Activated CD4-positive, alpha-beta T cell treated with anti-CD3 and anti-CD28 coated beads for 24 hours (primary cell): ENCODE results near the gene GARIN3.
A peak's percentile ranks its signal among the peaks of the same experiment; 100 is the strongest.
"Not testable (repeated sequence)": the region's sequence is repeated elsewhere in the genome, so short reads cannot be mapped to it uniquely, and the experiment has no call there.

Experiments
- DNase-seq, 2 donors: peaks; one replicate each; pipeline ENCODE4 v3.0.0-alpha.2; 2020; ENCODE audit warnings: low read depth in 2 of 2

GARIN3 gene

DNA sequence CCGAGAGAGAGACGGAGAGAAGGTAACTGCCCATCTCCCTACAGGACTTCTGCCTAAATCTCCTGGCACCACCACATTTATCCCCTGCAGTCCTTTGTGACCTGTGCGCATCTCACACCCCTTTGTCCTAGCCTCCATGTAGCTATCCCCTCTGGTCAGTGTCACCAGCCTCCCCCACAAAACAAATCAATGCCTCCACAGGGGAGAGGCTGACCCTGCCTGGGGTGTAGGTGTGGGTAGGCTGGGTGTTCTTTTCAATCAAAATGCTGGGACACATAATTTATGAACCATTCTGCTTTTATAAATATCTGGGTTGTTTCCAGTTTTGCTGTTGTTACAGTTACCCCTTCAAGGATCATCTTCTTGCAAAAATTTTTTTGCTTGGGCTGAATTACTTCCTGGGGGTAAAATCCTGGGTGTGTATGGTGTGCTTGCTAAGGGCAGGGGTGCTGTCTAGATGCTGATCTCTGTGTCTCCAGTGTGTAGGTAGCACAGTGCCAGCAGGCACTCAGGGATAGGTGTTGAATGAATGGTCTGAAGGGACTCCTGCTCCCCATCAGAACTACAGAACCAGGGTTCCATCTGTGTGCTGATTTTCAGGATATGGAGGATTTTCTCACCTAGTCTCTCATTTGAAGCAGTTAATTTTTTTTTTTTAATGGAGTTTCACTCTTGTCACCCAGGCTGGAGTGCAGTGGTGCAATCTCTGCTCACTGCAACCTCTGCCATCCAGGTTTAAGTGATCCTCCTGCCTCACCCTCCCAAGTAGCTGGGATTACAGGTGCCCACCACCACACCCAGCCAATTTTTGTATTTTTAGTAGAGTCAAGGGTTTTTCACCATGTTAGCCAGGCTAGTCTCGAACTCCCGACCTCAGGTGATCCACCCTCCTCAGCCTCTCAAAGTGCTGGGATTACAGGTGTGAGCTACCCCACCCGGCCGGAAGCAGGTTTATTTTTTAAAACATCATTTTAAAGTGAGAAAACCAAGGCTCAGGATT lies at the start of gene GARIN3:
Gene GARIN3, minus strand, starts transcription at position 51 of the 1,000 bp plus-strand sequence. CDS start 96 bp downstream, outside the sequence.
- DNase-seq = no peak

DNA sequence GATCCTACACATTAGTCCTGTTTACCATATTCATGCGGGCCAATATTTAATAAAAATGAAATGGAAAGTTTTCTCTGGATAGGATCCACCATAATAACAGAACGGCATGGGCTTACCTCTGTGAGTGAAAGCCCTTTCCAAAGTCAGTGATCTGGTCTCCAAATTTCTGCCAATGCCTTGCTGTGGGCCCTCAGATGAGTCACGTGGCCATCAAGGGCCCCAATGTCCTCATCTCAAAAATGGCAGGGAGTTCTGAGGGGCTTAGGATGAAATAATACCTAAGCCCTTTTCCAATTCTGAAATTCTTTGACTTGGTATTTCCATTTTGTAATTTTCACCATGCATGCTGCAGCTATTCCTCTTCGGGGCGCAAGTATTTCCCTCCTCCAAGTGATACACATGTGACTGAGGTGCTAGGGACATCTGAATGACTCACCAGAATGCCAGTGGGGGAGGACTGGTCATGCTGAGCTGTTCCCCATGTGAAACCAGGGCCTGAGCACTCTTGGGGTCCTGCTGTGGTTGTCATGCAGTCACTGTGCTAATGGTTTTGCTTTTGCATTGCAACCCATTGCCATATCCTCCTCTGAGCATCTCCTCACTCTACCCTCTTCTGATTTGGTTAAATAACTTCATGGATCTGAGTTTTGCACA lies 49.6 kb upstream of the GARIN3 start:
- DNase-seq = no peak

DNA sequence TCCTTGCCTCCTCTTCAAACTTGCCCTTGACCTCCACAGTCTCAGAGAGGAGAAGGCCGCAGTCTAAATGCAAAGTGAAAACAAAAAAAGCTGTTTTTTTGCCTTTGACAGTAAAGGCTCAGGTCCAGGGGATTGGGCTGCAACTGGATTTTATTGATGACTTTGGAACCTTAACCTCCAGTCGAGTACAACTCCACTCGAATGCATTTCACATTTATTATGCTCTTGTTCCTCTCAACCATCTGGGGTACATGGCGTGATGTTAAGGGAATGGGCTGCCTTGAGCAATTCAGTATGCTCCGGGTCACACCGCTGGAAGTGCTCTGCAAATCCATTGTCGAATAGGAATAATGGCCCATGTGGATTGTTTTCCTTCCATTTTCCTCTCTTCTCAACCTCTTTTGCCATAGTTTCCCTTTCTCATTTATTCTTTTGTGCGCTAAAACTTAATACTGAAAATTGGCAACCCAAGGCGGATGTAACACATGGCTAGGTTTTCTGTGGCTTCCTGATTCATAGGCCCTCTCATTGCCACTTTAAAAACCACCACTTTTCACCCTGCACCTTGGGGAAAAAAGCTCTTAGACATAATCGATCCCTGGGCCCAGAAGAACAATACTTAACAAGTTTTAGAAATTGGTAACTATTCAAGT lies 48.9 kb upstream of the GARIN3 start:
- no peak for DNase-seq

GRCh38 chr5:157214415-157214814 lies 48.4 kb upstream of the GARIN3 start:
- no peak for DNase-seq

DNA sequence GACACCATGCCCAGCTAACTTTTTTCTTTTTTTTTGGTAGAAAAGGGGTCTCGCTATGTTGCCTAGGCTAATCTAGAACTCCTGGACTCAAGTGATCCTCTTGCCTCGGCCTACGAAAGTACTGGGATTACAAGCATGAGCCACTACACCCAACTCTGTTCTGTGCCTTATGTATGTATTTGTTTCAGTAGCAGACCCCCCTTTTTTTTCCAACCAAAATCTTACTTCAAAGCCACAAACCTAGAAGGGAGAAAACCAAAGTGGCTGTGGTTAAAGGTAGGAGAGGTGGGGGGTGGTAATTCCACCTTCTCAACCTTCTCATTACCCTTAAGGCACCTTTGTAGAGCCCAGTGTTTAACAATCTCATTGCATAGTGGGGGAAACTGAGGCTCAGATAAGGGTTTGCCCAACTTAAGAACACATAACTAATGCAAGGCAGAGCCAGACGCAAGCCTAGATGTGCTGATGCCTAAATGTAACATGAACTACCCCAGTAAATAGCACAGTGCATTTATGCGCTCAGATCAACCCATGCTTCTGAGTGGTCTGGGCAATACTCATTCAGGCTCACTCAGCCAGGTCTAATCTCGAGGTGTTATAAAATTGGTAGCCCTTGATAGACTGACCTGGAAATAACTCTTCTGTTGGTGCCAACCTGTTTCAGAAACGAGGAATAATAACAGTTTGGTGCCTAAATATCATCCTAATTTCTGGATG lies 47.6 kb upstream of the GARIN3 start:
- no peak for DNase-seq

- DNase-seq = no peak
Observed at GRCh38 chr5:157212307-157212706, 46.2 kb upstream of the GARIN3 start.

GRCh38 chr5:157210652-157211051 lies 44.6 kb upstream of the GARIN3 start:
- DNase-seq = not testable (repeated sequence)

GRCh38 chr5:157205708-157206107 lies 39.6 kb upstream of the GARIN3 start:
- DNase-seq = no peak

GRCh38 chr5:157204765-157205164 lies 38.7 kb upstream of the GARIN3 start:
- no peak for DNase-seq

DNA sequence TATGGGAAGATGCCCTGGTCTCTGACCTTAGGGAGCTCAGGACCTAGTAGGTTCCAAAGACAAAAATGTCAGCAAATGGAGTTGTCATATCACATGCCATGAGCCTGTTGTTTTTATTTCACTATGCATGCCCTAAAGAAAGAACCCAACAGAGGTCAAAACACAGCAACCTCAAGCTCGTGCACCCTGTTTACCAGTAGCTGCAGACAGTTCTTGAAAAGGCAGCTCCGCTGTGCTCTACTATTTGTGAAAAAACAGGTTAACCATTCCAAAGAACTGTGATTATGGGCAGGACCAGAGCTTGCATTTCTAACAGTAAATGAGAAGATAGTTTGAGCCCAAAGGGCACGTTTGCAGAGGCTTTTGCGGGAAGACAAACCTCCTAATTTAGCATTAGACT lies 37.4 kb upstream of the GARIN3 start:
- no peak for DNase-seq

GRCh38 chr5:157201857-157202256 lies 35.8 kb upstream of the GARIN3 start:
- no peak for DNase-seq

GRCh38 chr5:157198277-157198986 lies 32.4 kb upstream of the GARIN3 start:
- DNase-seq = peak in 1 of 2 donors; percentile 55

- DNase-seq = no peak
Observed at GRCh38 chr5:157197086-157197485, 31.0 kb upstream of the GARIN3 start.

DNA sequence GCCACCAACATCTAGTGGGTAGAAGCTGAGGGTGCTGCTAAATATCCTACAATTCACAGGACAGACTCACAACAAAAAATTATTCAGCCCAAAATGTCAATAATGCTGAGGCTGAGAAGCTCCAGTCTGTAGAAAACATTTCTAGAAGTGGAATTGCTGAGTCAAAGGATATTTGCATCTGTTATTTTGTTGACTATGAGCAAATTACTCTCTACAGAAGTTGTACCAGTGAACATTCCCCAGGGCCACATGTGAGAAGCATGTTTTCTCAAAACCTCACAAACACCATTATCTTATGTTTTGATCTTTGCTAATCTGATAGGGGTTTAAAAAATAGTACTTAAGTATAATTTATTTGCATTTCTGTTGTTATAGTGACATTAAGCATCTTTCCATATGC lies 30.0 kb upstream of the GARIN3 start:
- no peak for DNase-seq

- DNase-seq = no peak
Observed at GRCh38 chr5:157193699-157194424, 27.8 kb upstream of the GARIN3 start.

- DNase-seq = peak in 1 of 2 donors; percentile 45
Observed at GRCh38 chr5:157189223-157189622, 23.2 kb upstream of the GARIN3 start.

DNA sequence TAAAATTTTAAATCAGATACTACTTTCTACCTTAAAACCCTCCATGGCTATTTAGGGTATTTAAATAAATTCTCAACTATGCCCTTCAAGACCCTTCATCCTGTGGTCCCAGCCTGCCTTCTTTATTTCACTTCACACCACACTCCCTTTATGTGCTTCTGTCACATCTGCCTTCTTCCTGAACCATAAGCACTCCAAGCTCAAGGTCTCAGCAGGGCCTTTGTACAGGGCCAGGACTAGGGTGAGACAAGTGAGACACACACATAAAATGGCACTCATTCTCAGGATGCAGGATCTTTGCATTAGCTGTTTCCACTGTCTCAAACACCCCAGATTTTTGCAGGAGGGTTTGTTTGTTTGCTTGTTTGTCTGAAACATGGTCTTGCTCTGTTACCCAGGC lies 22.2 kb upstream of the GARIN3 start:
- no peak for DNase-seq

DNA sequence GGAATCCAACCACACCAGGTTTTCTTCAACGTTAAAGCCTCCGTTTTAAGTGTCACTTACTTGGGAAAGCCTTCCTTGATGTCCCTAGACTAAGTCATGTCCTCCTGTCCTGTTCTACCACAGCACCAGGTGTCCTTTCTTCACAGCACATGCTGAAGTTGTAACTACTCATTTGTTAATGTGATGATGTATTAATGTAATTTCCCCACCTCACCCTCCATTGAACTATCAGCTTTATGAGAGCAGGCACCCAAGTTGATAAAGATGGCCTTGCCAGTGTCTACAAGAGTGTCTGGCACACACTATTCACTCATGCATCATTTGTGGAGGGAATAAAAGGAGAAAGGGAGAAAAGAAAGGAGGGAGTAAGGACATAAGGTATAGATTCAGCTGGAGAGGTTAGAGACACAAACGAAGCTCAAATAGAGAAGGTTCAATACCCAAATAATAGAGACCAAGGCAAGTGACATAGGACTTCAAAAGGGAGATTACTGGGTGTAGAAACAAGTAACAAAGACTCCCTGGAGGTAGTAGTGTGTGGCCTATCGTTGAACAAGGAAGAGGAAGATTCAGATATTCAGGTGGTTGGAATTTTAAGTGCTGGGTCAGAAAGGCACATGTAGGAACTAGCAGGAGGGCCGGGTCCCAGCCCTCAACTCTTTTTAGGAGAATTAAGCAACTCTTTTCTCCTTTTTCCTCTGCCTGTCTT lies 21.1 kb upstream of the GARIN3 start:
- no peak for DNase-seq

DNA sequence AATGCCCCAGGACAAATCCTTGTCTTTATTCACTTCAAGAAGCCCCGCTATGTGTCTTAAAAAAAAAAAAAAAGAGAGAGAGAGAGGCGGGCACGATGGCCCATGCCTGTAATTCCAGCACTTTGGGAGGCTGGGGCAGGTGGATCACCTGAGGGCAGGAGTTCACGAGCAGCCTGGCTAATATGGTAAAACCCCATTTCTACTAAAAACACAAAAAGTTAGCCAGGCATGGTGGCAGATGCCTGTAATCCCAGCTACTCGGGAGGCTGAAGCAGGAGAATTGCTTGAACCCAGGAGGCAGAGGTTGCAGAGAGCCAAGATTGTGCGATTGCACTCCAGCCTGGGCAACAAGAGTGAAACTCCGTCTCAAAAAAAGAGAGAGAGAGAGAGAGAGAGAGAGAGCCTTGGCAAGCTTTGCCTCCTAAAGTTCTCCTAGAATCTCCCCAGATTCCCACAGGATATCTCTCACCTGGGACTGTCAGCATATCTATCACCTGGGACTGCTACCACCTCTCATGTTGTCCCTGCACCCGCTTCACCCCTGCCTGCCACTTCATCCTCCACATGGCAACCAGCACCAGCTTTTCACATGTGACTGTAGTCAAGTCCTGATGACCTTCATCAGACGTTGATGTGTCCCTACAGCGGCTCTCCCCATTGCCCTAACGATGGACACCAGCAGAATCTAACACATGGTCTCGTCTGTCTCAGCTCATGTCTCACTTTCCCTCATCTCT lies 20.4 kb upstream of the GARIN3 start:
- DNase-seq = no peak
